Endothelial cell of umbilical vein (primary cell): Measurements from ENCODE around the gene CCL8.

Experiments
- EZH2 ChIP-seq: IDR thresholded peaks from 2 replicates; pipeline ENCODE4 v1.6.1; 2012; ENCODE audit warnings: borderline replicate concordance, low read depth, mild to moderate bottlenecking, moderate library complexity, low read length, inconsistent platforms; ENCODE audit not compliant: severe bottlenecking
- GATA2 ChIP-seq: IDR thresholded peaks from 2 replicates; pipeline ENCODE4 v1.7.0; 2011; ENCODE audit warnings: low read depth, mild to moderate bottlenecking, moderate library complexity, mixed read lengths, low read length; ENCODE audit not compliant: insufficient read length, insufficient read depth
- JUN ChIP-seq: IDR thresholded peaks from 2 replicates; pipeline ENCODE4 v1.6.1; 2011; ENCODE audit warnings: borderline replicate concordance, low read depth; ENCODE audit not compliant: insufficient read length, insufficient read depth
- MYC ChIP-seq: IDR thresholded peaks from one replicate; pipeline ENCODE4 v1.6.1; 2011; ENCODE audit warnings: mild to moderate bottlenecking, low read depth, low read length
- POLR2A ChIP-seq: IDR thresholded peaks from 2 replicates; pipeline ENCODE4 v1.6.1; 2012; ENCODE audit warnings: low read depth, mild to moderate bottlenecking, control low read depth, low read length
- POLR2AphosphoS5 ChIP-seq: IDR thresholded peaks from 2 replicates; pipeline ENCODE4 v1.6.1; 2012; ENCODE audit warnings: low read depth, mild to moderate bottlenecking, control low read depth, low read length, moderate library complexity; ENCODE audit not compliant: insufficient read depth
- TF ChIP-seq, protein P1 (sequence below), 2 donors: IDR thresholded peaks; 1 replicate in 1 of 2; 2 replicates in 1 of 2; pipeline ENCODE4 v1.5.1; 2011; ENCODE audit warnings: low read length in 2 of 2, mild to moderate bottlenecking in 2 of 2, moderate library complexity in 2 of 2, control low read depth in 1 of 2, inconsistent platforms in 1 of 2, low read depth in 1 of 2; ENCODE audit not compliant: insufficient read depth in 1 of 2; ENCODE audit errors: extremely low read depth in 1 of 2
- TF ChIP-seq, protein P2 (sequence below): IDR thresholded peaks from 2 replicates; pipeline ENCODE4 v1.6.1; 2011; ENCODE audit not compliant: insufficient read depth, insufficient read length

GRCh38 chr17:34313164-34313563 is 6.1 kb upstream of the CCL8 start:
- TF ChIP-seq POLR2A, result no peak
- TF ChIP-seq, protein P1, sequence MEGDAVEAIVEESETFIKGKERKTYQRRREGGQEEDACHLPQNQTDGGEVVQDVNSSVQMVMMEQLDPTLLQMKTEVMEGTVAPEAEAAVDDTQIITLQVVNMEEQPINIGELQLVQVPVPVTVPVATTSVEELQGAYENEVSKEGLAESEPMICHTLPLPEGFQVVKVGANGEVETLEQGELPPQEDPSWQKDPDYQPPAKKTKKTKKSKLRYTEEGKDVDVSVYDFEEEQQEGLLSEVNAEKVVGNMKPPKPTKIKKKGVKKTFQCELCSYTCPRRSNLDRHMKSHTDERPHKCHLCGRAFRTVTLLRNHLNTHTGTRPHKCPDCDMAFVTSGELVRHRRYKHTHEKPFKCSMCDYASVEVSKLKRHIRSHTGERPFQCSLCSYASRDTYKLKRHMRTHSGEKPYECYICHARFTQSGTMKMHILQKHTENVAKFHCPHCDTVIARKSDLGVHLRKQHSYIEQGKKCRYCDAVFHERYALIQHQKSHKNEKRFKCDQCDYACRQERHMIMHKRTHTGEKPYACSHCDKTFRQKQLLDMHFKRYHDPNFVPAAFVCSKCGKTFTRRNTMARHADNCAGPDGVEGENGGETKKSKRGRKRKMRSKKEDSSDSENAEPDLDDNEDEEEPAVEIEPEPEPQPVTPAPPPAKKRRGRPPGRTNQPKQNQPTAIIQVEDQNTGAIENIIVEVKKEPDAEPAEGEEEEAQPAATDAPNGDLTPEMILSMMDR (IDR thresholded peaks at IDR 0.05; ENCODE audit: extremely low read depth in 1 of 2, insufficient read depth in 1 of 2, low read depth in 1 of 2, low read length in 2 of 2), result no peak
- no peak for TF ChIP-seq JUN
- no peak for TF ChIP-seq MYC
- TF ChIP-seq, protein P2, sequence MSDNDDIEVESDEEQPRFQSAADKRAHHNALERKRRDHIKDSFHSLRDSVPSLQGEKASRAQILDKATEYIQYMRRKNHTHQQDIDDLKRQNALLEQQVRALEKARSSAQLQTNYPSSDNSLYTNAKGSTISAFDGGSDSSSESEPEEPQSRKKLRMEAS, result no peak
- TF ChIP-seq EZH2, result no peak
- TF ChIP-seq POLR2AphosphoS5, result no peak
- TF ChIP-seq GATA2, result no peak
